IPS-18c (cell line): ENCODE results near the gene AGBL3.
"Not testable (repeated sequence)": the region's sequence is repeated elsewhere in the genome, so short reads cannot be mapped to it uniquely, and the experiment has no call there.

ENCODE experiments used
- H3K4me3 ChIP-seq: 2 replicates; pipeline ENCODE4 v1.7.0; 2013; ENCODE audit warnings: low read depth, mild to moderate bottlenecking, low read length, moderate library complexity; ENCODE audit not compliant: insufficient read depth
- H3K9me3 ChIP-seq: one replicate; pipeline ENCODE4 v1.6.1; 2013; ENCODE audit warnings: mild to moderate bottlenecking, low read length, moderate library complexity; ENCODE audit not compliant: control insufficient read depth, insufficient read depth

Gene AGBL3

DNA sequence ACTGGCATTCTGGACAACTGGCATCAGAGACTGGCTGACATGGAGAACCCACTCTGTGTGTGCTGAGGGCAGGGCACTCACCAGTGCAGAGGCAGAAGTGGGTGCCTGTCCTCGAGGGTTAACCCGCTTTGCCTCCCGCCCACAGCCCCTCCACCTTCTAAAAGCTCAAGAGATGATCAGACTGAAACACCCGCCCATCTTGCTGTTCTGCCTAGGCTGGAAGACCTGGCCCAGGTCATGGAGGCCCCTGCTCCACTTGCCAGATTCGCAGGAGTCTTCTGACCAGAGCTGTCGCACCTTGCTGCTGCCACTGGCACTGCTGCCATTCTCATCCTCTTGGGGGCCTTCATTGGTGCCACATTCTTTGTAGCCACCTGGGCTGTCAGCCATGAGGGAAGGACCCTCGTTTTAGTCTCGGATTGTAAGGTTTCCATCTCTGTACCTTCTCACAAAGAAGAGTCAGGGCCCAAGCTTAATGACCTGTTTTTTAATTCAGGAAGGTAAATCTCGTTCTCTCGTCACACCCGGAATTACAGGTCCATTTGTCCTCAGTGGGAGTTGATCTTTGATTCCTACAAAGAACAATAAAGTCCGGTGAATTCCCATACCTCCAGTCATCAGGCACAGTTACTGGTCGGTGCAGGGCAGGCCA is 182.3 kb downstream of the AGBL3 start:
- peaks cover 2% of the 10 kb centered on the region for H3K9me3 ChIP-seq
- no peak overlapping the region for H3K4me3 ChIP-seq

DNA sequence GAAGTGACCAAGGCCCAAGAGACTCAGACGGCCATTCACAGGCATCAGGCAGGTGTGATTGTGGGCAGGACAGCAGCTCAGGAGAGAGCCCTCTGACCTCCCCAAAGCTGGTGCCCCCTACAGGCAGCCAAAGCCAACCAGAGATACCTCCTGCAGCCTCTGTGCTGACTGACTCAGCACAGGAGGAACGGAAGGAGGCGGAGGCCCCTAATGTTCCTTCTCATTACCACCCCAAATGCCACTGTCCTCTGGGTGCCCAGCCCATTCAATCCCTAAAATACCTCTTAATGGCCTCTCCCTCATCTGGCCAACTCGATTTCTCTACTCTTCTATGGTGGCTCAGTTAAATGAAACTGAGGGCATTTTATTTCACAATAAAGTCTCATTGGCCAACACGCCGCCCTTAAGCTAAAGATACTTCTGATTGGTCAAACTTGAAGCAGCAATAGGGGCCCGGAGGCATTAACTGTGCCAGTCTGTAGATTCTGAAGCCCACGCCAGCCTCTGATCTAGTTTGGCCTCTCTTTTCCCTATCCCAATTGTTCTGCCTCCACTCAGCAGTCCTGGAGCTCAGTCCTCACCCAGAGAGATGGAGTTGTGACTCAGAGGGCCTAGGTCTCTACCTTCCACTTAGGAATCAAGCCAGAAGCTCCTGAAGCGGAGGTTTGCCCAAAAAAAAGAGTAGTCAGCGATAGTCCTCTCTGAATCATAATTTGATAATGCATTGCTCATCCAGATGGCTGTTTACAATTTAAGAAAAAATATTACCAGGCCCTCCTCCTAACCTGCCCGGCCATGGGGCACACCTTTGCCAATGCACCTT is 183.0 kb downstream of the AGBL3 start:
- H3K4me3 ChIP-seq = peak overlapping the region; percentile 84
- H3K9me3 ChIP-seq = peaks cover 2% of the 10 kb centered on the region

DNA sequence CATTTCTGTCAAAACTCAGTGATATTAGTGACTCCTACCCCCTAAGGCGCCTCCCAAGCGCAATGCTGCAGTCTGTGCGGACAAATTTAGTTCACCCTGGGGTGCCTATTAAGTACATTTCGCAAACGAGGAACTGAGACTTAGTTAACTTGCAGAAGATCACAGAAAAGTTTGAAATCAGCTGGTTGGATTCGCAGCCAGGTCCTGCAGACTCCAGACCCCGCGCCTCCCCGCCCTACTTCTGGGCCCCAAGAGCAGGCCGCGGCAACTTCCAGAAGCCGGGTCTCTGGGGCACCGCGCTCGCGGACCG is 183.6 kb downstream of the AGBL3 start:
- peaks cover 2% of the 10 kb centered on the region for H3K9me3 ChIP-seq
- peak overlapping the region; percentile 84 for H3K4me3 ChIP-seq

DNA sequence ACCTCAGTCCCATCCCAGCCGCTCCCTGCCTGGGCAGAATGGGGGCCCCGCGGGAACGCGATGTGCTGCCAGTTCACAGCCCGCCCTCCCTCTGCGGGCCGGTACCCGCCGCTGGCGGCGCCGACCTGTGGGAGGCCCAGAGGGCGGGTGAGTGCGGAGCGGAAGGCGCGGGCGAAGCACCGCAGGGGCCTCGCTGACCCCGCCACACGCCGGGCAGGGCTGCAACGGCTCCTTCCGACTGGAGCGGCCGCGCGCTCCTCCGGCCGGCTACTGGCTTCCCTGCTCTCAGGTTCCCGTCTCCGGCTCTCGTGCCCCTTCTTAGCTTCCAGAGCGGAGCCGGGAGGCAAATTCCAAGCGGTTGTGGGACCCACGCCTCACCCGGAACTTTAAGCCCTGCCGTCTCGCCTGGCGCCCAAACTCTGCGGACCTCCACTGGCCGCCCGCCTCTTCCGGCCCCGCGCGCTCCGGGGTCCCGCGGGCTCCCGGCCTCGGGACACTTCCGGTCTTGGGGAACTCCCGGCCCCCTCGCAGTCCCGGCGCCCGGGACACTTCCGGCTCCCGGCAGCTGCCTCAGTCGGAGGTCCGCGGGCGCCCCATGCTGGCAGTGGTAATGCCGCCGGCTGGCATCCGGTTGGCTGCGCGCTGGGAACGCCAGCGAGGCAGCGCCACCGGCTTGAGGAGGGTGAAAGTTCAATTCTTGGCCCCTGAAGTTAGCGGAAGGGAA is 184.1 kb downstream of the AGBL3 start, which contains the start of gene CYREN:
Gene CYREN, minus strand, starts transcription at position 434 of the 724 bp plus-strand sequence. CDS start 1,785 bp downstream, outside the sequence.
- Histone ChIP-seq H3K4me3 (peak within 1 kb of the TSS; percentile 84), H3K9me3 (peaks cover 2% of the 10 kb centered on the region)

DNA sequence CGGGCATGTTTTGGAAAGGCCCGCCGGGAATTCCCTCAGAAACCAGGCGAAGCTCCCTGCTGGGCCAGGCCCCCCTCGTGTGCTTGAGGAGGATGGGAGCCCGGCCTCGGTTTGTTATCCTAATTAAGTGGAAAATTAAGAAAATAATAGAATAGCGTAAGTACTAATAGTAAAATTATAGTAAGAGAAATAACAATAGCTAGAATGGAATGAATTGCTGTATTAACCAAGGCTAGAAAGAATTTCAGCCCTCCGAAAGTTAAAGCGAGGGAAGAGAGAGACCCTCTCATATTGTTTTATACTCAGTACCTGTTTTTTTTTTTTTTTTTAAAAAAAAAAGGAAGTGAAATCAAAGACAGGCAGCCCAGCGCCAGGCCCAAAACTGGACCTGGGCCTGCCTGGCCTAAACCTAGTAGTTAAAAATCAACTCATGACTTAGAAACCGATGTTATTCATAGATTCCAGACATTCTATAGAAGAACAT is 184.7 kb downstream of the AGBL3 start:
- H3K4me3 ChIP-seq = peak overlapping the region; percentile 84; the same call in 1 of the 2 replicates
- H3K9me3 ChIP-seq = not testable (repeated sequence)

DNA sequence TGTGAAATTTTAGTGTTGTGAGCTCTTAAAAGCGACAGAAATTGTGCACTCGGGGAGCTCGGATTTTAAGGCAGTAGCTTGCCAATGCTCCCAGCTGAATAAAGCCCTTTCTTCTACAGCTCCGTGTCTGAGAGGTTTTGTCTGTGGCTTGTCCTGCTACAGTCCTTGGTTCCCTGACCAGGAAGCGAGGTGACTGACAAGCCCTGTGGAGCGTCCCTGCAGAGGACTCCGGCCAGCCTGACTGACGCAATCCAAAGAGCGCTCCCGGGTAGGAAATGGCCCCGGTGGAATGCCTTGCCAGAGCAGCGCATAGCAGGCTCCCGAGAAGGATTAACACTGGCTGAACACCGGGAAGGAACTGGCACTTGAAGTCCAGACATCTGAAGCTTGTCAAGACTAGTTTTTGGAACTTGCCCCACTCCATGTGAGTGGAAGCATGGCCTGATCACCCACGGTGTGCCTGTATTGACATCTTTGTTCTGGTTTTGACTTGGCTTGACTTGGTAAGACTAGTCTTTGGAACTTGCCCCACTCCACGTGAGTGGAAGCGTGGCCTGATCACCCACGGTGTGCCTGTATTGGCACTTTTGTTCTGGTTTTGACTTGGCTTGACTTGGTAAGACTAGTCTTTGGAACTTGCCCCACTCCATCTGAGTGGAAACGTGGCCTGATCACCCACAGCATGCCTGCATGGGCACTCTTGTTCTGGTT is 185.4 kb downstream of the AGBL3 start:
- not testable (repeated sequence) for H3K4me3 ChIP-seq, H3K9me3 ChIP-seq

DNA sequence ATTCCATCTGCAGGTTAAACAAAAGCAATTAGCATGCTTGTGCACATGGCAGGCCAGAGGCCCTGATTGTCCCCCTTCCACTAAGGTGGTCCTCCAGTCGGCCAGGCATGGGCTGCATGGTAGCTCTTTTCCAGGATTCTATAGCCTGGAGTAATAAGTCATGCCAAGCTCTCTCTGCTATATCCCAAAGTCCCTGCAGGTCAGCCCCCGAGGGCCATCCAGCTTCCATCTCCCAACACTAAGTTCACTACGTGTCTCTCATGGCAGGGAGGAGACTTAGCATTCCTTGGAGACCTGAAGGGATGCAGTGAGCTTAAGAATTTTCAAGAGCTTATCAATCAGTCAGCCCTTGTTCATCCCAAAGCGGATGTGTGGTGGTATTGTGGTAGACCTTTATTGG is 187.6 kb downstream of the AGBL3 start:
- H3K4me3 ChIP-seq, H3K9me3 ChIP-seq: not testable (repeated sequence)

DNA sequence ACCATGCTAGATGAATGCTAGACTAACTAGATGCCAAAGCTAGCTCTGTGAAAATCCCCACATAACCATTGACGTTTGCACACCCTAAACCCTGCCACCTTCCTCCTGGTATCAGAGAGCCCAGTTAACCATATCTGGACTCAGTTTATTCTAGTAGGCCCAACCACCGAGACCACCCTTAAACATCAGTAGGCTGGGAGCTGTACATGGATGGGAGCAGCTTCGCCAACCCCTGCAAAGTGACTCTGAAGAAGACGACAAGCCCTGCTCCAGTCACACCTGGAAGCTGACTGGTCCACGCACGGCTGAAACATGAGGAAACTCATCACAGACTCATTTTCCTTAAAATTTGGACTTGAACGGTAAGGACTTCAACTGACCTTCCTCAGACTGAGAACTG is 188.6 kb downstream of the AGBL3 start:
- peaks cover 2% of the 10 kb centered on the region for H3K9me3 ChIP-seq

DNA sequence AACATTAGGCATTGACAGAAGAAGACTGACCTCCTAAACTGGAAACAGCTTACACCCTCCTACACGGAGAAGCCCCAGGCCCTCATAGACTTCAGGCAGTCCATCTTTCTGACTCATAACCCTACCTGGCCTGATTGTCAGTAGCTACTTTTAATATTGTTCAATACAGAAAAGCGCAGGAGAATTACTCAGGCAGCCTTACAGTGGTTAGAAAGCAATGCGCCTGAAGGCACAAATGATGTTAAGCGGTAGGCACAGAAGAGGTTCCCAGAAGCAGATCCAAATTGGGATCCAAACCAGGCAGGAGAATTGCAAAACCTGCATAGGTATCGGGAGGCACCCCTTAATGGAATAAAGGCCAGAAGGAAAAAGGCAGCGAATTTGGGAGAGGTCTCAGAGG is 189.6 kb downstream of the AGBL3 start:
- Histone ChIP-seq H3K4me3 (no peak overlapping the region), H3K9me3 (peaks cover 2% of the 10 kb centered on the region)

More for the DNA sequence above, 188.6 kb downstream of the AGBL3 start:
- no peak overlapping the region for H3K4me3 ChIP-seq

DNA sequence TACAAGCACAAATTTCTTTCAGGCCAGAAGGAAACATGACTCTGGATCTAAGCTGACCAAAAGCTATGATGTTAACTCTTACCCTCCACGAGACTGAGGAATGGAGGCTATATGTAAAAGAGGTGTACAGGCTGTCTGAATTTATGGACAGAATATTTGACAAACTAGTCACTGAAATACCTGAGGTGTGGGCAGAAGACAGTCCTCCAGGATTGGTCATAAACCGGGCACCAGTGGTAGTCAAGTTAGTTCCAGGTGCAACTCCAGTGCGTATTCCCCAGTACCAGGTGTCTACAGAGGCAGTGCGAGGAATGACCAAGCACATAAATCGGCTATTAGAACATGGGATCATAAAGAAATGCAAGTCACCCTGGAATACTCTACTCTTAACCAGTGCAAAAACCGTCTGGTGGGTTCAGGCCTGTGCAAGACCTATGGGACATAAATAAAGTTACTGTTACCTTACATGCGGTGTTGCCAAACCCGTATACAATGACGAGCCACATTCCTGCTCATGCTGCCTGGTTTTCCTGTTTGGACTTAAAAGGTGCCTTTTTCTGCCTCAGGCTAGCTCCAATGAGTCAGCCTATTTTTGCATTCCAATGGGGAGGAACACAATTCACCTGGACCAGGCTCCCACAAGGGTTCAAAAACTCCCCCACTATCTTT is 190.9 kb downstream of the AGBL3 start:
- no peak overlapping the region for H3K4me3 ChIP-seq
- H3K9me3 ChIP-seq = peaks cover 2% of the 10 kb centered on the region

DNA sequence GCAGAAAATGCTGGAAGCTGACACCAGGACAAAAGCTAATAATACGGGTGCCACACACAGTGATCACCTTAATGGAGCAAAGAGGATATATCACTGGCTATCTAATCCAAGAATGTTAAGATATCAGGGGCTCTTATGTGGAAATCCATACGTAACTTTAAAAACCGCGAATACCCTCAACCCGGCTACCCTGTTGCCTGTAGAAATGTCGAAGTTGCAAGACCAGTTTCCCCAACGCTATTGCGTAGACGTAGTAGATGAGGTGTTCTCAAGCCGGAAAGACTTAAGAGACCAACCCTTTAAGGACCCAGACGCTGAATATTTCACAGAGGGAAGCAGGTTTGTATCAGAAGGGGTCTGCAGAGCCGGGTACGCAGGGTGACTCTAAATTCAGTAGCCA is 192.1 kb downstream of the AGBL3 start:
- peaks cover 2% of the 10 kb centered on the region for H3K9me3 ChIP-seq
- no peak overlapping the region for H3K4me3 ChIP-seq

DNA sequence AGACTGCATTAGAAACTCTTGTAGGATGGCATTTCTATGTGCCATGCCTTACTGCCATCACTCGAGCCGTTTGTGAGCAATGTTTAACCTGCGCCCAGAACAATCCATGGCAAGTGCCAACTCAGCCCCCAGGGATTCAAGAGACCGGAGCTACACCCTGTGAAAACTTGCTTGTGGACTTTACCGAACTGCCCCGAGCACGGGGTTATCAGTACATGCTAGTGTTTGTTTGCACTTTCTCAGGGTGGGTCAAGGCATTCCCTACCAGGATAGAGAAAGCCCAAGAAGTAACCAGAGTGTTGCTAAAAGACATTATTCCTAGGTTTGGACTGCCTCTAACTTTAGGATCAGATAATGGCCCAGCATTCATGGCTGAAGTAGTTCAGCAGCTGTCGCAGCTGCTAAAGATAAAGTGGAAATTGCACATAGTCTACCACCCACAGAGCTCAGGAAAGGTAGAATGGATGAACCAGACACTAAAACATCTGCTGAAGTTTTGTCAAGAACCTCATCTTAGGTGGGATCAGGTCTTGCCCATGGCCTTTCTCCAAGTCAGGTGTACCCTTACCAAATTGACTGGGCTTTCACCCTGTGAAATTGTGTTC is 193.1 kb downstream of the AGBL3 start:
- Histone ChIP-seq H3K4me3 (no peak overlapping the region), H3K9me3 (peaks cover 2% of the 10 kb centered on the region)

DNA sequence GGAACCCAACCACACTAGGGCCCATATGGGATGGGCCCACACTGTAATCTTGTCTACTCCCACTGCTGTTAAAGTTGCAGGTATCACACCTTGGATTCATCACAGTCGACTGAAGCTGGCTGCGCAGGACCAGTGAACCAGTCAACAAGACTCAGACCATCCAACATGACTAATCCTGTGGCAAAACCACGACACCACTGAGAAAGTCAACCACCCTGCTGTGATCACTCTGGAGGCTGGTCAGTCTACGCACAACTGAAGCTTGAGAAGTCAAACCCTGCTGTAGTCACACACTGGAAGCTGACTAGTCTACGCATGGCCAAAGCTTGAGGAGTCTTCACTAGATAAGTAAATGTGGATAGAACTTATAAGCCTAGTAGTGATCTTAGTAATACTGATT is 193.8 kb downstream of the AGBL3 start:
- peaks cover 2% of the 10 kb centered on the region for H3K9me3 ChIP-seq

DNA sequence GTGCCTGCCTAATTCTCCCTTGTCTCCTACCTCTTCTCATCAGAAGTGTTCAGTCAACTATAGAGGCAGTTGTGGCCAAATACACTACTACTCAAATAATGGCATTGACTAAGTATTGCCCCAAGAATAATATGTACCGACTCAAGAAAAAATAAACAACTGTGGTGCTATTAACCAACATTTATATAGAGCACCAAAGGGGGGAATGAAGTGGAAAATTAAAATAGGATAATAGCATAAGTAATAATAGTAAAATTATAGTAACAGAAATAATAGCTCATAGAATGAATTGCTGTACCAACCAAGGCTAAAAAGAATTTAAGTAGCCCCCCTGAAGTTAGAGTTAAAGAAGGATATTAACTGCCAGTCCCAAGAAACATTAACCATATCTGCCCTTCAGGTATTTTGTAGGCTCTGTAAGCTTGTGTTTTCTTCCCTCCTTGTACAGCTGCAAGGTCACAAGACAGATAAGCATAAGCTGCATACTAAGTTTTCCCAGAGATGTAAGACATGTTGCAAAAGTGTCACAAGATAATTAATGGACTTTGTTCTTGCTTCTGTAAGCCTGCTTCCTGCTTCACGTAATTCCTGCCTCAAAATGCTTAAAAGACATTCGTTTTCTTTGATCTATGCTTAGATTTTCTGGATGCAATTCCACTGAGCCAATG is 195.1 kb downstream of the AGBL3 start:
- H3K4me3 ChIP-seq = no peak overlapping the region
- peaks cover 2% of the 10 kb centered on the region for H3K9me3 ChIP-seq

More for the DNA sequence above, 193.8 kb downstream of the AGBL3 start:
- H3K4me3 ChIP-seq = no peak overlapping the region

DNA sequence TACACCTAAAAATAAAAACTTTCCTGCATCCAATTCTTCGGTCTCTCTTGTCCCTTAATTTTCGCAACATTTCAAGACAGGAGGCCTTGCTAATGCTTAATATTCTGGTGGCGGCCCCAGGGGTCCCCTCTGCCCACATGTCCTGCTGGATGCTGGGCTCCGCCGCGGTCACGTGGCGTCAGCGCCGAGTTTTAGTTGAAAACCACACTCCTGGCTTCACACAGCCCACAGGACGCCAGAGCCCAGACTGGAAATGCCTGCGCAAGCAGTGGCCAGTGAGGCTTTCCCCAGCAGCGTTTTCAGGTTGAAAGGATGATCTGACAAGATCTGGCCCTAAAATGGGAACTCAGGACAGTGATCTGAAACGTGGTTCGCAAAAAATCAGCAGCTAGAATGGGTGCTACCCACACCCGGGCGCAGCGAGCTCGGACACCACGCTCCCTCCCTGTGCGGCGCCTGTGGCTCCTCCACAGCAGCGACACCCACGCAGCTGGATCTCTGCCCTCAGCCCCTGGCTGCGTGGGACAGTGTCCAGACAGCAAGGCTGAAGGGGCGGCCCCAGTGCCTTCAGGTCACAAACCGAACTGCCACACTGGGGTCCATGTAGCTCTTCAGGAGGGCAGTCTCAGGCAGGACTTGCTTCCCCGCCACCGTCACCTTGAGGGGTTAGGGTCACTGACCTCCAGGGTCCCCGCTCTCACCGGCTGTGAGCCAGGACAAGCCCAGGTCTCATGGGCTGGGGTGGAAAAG is 195.8 kb downstream of the AGBL3 start:
- H3K9me3 ChIP-seq = peaks cover 2% of the 10 kb centered on the region
- H3K4me3 ChIP-seq = no peak overlapping the region
